Stimulated activated CD4-positive, alpha-beta T cell treated with anti-CD3 and anti-CD28 coated beads, Interleukin-1b, Interleukin-23, amount 100 ng/mL, for 48 hours (primary cell): ENCODE results near the gene FTO.
"Not testable (repeated sequence)": the region's sequence is repeated elsewhere in the genome, so short reads cannot be mapped to it uniquely, and the experiment has no call there.

Experiments
- DNase-seq: peaks from one replicate; pipeline ENCODE4 v3.0.0-alpha.2; 2020

Gene FTO

GRCh38 chr16:53703590-53704444 lies at the start of gene FTO, which contains the start of gene RPGRIP1L:
FTO (plus strand) TSS chr16:53704156.
RPGRIP1L (minus strand) TSS chr16:53703859; CDS start chr16:53700723, 3,136 bp downstream.
- DNase-seq, result peak; percentile 99

GRCh38 chr16:53654946-53655345 lies 49.0 kb upstream of the FTO start:
- DNase-seq, result no peak

- DNase-seq, result no peak
Measured at GRCh38 chr16:53662072-53662471, 41.9 kb upstream of the FTO start.

- DNase-seq, result peak; percentile 41
Measured at GRCh38 chr16:53664724-53665345, 39.1 kb upstream of the FTO start.

GRCh38 chr16:53666786-53667415 lies 37.1 kb upstream of the FTO start:
- DNase-seq, result no peak

- no peak for DNase-seq
Measured at GRCh38 chr16:53668869-53669268, 35.1 kb upstream of the FTO start.

- DNase-seq, result no peak
Measured at GRCh38 chr16:53672461-53672860, 31.5 kb upstream of the FTO start.

- no peak for DNase-seq
Measured at GRCh38 chr16:53673189-53673588, 30.8 kb upstream of the FTO start.

- DNase-seq, result no peak
Measured at GRCh38 chr16:53678155-53678554, 25.8 kb upstream of the FTO start.

- DNase-seq, result no peak
Measured at GRCh38 chr16:53678756-53679343, 25.1 kb upstream of the FTO start.

GRCh38 chr16:53680756-53681155 lies 23.2 kb upstream of the FTO start:
- no peak for DNase-seq

- DNase-seq, result no peak
Measured at GRCh38 chr16:53681354-53681753, 22.6 kb upstream of the FTO start.

- not testable (repeated sequence) for DNase-seq
Measured at GRCh38 chr16:53685334-53685733, 18.6 kb upstream of the FTO start.

GRCh38 chr16:53686710-53687109 lies 17.2 kb upstream of the FTO start:
- DNase-seq, result no peak

- no peak for DNase-seq
Measured at GRCh38 chr16:53689636-53690035, 14.3 kb upstream of the FTO start.

- DNase-seq, result no peak
Measured at GRCh38 chr16:53690771-53691170, 13.2 kb upstream of the FTO start.

GRCh38 chr16:53692146-53692545 lies 11.8 kb upstream of the FTO start:
- no peak for DNase-seq

- DNase-seq, result no peak
Measured at GRCh38 chr16:53693320-53693719, 10.6 kb upstream of the FTO start.

- no peak for DNase-seq
Measured at GRCh38 chr16:53695070-53695469, 8.9 kb upstream of the FTO start.

GRCh38 chr16:53698271-53698670 lies 5.7 kb upstream of the FTO start:
- DNase-seq, result not testable (repeated sequence)

- no peak for DNase-seq
Measured at GRCh38 chr16:53704445-53704813, 473 bp downstream of the FTO start.

GRCh38 chr16:53707671-53708070 lies 3.7 kb downstream of the FTO start:
- DNase-seq, result no peak

GRCh38 chr16:53708490-53708889 lies 4.5 kb downstream of the FTO start:
- DNase-seq, result no peak

GRCh38 chr16:53711390-53711789 lies 7.4 kb downstream of the FTO start:
- DNase-seq, result no peak
